Upper lobe of right lung (tissue), 1 donor: ENCODE data around the gene CLCC1. TPM values are rescaled to one million over a fixed set of nuclear protein-coding genes. Genes with fewer than 3 reads are reported as not detected.
"Not testable (repeated sequence)": the region's sequence is repeated elsewhere in the genome, so short reads cannot be mapped to it uniquely, and the experiment has no call there.

Experiments
- ATAC-seq: fragments of 200-7000 bp; cut with Tn5 transposase; one replicate; pipeline ENCODE4 v1.9.1; 2020; ENCODE audit warnings: mild to moderate bottlenecking, moderate library complexity
- DNase-seq: peaks from one replicate; pipeline ENCODE4 v3.0.0-alpha.2; 2020
- H3K27ac ChIP-seq: fragments of 200-600 bp; one replicate; pipeline ENCODE4 v1.8.0; 2022
- H3K27me3 ChIP-seq: fragments of 200-600 bp; one replicate; pipeline ENCODE4 v1.8.0; 2022; ENCODE audit warnings: mild to moderate bottlenecking
- H3K36me3 ChIP-seq: fragments of 200-600 bp; one replicate; pipeline ENCODE4 v1.8.0; 2022
- H3K4me1 ChIP-seq: fragments of 200-600 bp; one replicate; pipeline ENCODE4 v1.8.0; 2022
- H3K4me3 ChIP-seq: fragments of 200-600 bp; one replicate; pipeline ENCODE4 v1.8.0; 2022; ENCODE audit warnings: mild to moderate bottlenecking
- H3K9me3 ChIP-seq: fragments of 200-600 bp; one replicate; pipeline ENCODE4 v1.8.0; 2022
- intact Hi-C: fragments of 100-400 bp; cut with DNase I; formaldehyde crosslinking; loops from one replicate; pipeline ENCODE4 v1.11.0; 2022
- long read RNA-seq: library from polyadenylated mRNA; unstranded; transcript quantifications from one replicate; pipeline ENCODE4 v2.0.0, GENCODE V29; 2021
- total RNA-seq: library from RNA; stranded (reverse); fragmentation: NEBNext Ultra II Directional; extraction: Animal tissue kit (Norgen Biotek cat#: 25700); gene quantifications from one replicate; pipeline ENCODE4 v1.2.1, GENCODE V29; 2021
- TF ChIP-seq, protein P1 (sequence below): fragments of 200-600 bp; IDR thresholded peaks from one replicate; pipeline ENCODE4 v1.8.0; 2022; ENCODE audit warnings: antibody characterized with exemption
- donor health status: DM: no; HTN: yes; CAD: no; lungs with severe emphysema.

The CLCC1 gene, protein sequence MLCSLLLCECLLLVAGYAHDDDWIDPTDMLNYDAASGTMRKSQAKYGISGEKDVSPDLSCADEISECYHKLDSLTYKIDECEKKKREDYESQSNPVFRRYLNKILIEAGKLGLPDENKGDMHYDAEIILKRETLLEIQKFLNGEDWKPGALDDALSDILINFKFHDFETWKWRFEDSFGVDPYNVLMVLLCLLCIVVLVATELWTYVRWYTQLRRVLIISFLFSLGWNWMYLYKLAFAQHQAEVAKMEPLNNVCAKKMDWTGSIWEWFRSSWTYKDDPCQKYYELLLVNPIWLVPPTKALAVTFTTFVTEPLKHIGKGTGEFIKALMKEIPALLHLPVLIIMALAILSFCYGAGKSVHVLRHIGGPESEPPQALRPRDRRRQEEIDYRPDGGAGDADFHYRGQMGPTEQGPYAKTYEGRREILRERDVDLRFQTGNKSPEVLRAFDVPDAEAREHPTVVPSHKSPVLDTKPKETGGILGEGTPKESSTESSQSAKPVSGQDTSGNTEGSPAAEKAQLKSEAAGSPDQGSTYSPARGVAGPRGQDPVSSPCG
- 35.1 TPM for total RNA-seq
- long read RNA-seq, full-length matches to known transcripts = 9 of 28 reads
- long read RNA-seq, partial matches to known transcripts = 5 of 28 reads
- long read RNA-seq, other reads (novel, unspliced or antisense) = 14 of 28 reads

- H3K4me3 ChIP-seq = peak within 1 kb of the TSS; percentile 84
- TF ChIP-seq, protein P1, sequence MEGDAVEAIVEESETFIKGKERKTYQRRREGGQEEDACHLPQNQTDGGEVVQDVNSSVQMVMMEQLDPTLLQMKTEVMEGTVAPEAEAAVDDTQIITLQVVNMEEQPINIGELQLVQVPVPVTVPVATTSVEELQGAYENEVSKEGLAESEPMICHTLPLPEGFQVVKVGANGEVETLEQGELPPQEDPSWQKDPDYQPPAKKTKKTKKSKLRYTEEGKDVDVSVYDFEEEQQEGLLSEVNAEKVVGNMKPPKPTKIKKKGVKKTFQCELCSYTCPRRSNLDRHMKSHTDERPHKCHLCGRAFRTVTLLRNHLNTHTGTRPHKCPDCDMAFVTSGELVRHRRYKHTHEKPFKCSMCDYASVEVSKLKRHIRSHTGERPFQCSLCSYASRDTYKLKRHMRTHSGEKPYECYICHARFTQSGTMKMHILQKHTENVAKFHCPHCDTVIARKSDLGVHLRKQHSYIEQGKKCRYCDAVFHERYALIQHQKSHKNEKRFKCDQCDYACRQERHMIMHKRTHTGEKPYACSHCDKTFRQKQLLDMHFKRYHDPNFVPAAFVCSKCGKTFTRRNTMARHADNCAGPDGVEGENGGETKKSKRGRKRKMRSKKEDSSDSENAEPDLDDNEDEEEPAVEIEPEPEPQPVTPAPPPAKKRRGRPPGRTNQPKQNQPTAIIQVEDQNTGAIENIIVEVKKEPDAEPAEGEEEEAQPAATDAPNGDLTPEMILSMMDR = no peak
- peak within 1 kb of the TSS; percentile 97 for H3K27ac ChIP-seq
- H3K36me3 ChIP-seq = no peaks in the 10 kb centered on the region
- ATAC-seq (peak; percentile 99), DNase-seq (peak; percentile 96)
- H3K4me1 ChIP-seq = peaks cover 18% of the 10 kb centered on the region
- no peaks in the 10 kb centered on the region for H3K9me3 ChIP-seq
- no peaks in the 10 kb centered on the region for H3K27me3 ChIP-seq
- intact Hi-C loops = no loop called here
Measured at GRCh38 chr1:108963052-108963686, at the start of gene CLCC1. TSS of gene CLCC1 (minus strand) at chr1:108963484. CDS start at chr1:108950437, 13,047 bp downstream.

DNA sequence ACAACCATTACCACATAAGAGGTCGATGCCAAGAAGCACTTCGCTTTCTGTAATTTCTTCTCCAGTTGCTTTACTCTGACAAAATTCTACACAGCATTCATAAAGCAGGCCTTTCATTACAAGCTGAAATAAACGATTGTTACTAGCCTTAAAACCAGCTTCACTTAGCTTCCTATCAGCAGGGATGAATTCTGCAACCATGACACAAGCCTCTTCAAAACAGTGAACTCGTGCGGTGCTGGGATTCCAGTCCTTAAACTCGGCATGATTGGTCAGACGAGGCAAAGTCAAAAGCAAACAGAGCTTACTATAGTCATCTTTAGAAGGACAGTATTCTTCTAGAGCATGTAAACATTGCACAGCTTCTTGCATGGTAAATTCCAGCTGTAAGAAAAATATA, 48.1 kb upstream of the CLCC1 start:
- no peak overlapping the region for H3K27ac ChIP-seq
- ATAC-seq = no peak
- peaks cover 52% of the 10 kb centered on the region for H3K36me3 ChIP-seq
- DNase-seq = no peak
- intact Hi-C loops = no loop called here
- H3K27me3 ChIP-seq = no peaks in the 10 kb centered on the region
- no peak overlapping the region for H3K4me3 ChIP-seq
- H3K4me1 ChIP-seq = no peaks in the 10 kb centered on the region
- no peaks in the 10 kb centered on the region for H3K9me3 ChIP-seq
- TF ChIP-seq, protein P1 = no peak

DNA sequence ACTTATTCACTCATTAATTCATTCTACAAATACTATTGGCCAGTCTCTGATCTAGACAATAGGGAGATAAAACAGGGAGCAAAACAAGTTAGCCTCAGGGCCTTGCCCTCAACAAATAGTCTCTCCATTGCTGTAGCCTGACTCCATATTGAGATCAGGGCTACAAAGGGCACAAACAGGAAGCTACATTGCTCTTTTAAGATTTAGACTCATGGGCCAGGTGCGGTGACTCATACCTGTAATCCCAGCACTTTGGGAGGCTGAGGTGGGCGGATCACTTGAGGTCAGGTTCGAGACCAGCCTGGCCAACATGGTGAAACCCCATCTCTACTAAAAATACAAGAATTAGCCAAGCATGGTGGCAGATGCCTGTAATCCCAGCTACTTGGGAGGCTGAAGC, 33.3 kb upstream of the CLCC1 start:
- ATAC-seq, H3K27me3 ChIP-seq, H3K4me3 ChIP-seq, DNase-seq, H3K4me1 ChIP-seq, intact Hi-C loops, H3K27ac ChIP-seq, H3K9me3 ChIP-seq: not testable (repeated sequence)
- H3K36me3 ChIP-seq = peaks cover 67% of the 10 kb centered on the region

DNA sequence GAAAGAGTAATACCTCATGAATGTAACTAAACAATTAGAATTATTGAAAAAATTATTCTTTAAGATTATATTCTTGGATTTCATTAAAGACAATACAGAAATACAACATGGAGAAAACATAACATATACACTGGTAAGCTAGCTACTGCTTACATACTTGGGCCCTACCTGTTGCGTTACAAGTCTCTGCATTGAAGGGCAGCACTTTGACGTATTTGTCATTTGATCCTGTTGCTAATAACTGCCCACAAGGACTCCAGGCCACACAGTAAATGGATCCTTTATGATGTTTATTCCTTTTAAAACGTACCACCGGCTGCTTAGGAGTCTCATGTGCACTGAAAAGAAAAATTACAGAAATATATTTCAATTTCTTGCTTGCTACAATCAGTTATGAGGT, 19.8 kb upstream of the CLCC1 start:
- H3K4me1 ChIP-seq = no peaks in the 10 kb centered on the region
- intact Hi-C loops = no loop called here
- no peak for DNase-seq
- H3K27ac ChIP-seq = no peak overlapping the region
- H3K4me3 ChIP-seq = no peak overlapping the region
- H3K27me3 ChIP-seq = no peaks in the 10 kb centered on the region
- no peak for ATAC-seq
- H3K9me3 ChIP-seq = no peaks in the 10 kb centered on the region
- TF ChIP-seq, protein P1 = no peak
- H3K36me3 ChIP-seq = peaks cover 57% of the 10 kb centered on the region

GRCh38 chr1:108976658-108977057, 13.4 kb upstream of the CLCC1 start:
- ATAC-seq (no peak), DNase-seq (no peak)
- Histone ChIP-seq H3K27ac (no peak overlapping the region), H3K4me1 (no peaks in the 10 kb centered on the region), H3K9me3 (no peaks in the 10 kb centered on the region), H3K36me3 (peaks cover 60% of the 10 kb centered on the region), H3K4me3 (no peak overlapping the region), H3K27me3 (no peaks in the 10 kb centered on the region)
- intact Hi-C loops = no loop called here
- TF ChIP-seq, protein P1 = no peak

DNA sequence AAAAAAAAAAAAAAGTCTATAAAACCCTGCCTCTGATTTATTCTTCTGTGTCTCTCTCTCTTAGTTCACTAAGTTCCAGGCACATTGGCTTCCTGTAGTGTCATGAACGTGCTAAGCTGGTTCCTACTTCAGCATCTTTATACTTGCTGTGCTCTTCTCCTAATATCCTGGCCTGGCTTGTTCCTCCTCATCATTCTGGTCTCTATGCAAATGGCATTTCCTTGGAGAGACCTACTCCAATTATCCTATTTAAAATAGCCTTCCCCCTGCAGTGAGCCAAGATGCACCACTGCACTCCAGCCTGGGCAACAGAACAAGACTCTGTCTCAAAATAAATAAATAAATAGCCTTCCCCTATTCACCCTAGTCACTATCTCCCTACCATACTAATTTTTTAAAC, 9.7 kb upstream of the CLCC1 start:
- no peaks in the 10 kb centered on the region for H3K4me1 ChIP-seq
- DNase-seq (no peak), ATAC-seq (no peak)
- no peak overlapping the region for H3K4me3 ChIP-seq
- intact Hi-C loops = no loop called here
- TF ChIP-seq, protein P1 = no peak
- H3K36me3 ChIP-seq = peaks cover 33% of the 10 kb centered on the region
- H3K9me3 ChIP-seq = no peaks in the 10 kb centered on the region
- H3K27me3 ChIP-seq = no peaks in the 10 kb centered on the region
- no peak overlapping the region for H3K27ac ChIP-seq
